KG1 (cell line): ENCODE results near the gene SPPL3.
"Not testable (repeated sequence)": the region's sequence is repeated elsewhere in the genome, so short reads cannot be mapped to it uniquely, and the experiment has no call there.

Experiments used
- DNase-seq: peaks from one replicate; lab custom pipeline; 2025; lab: John Stamatoyannopoulos, UW

The SPPL3 gene

GRCh38 chr12:120904197-120904773 lies at the start of gene SPPL3:
Gene SPPL3 (minus strand): TSS chr12:120904358. CDS start chr12:120903867, 491 bp downstream.
- DNase-seq, result peak; percentile 67

- no peak for DNase-seq
These were observed 46.6 kb upstream of the SPPL3 start for GRCh38 chr12:120950807-120951206.

GRCh38 chr12:120950260-120950799 lies 46.2 kb upstream of the SPPL3 start:
- DNase-seq, result not testable (repeated sequence)

- not testable (repeated sequence) for DNase-seq
These were observed 41.4 kb upstream of the SPPL3 start for GRCh38 chr12:120945516-120945915.

- peak; percentile 7 for DNase-seq
These were observed 40.6 kb upstream of the SPPL3 start for GRCh38 chr12:120944645-120945217.

- DNase-seq, result no peak
These were observed 39.3 kb upstream of the SPPL3 start for GRCh38 chr12:120943482-120943881.

GRCh38 chr12:120941846-120942405 lies 37.8 kb upstream of the SPPL3 start:
- DNase-seq, result no peak

GRCh38 chr12:120941412-120941811 lies 37.3 kb upstream of the SPPL3 start:
- DNase-seq, result no peak

GRCh38 chr12:120940799-120941198 lies 36.6 kb upstream of the SPPL3 start:
- no peak for DNase-seq

- DNase-seq, result no peak
These were observed 35.8 kb upstream of the SPPL3 start for GRCh38 chr12:120940006-120940405.

- DNase-seq, result no peak
These were observed 35.4 kb upstream of the SPPL3 start for GRCh38 chr12:120939523-120939922.

GRCh38 chr12:120938496-120938895 lies 34.3 kb upstream of the SPPL3 start:
- no peak for DNase-seq

GRCh38 chr12:120936197-120936596 lies 32.0 kb upstream of the SPPL3 start:
- no peak for DNase-seq

- DNase-seq, result no peak
These were observed 29.6 kb upstream of the SPPL3 start for GRCh38 chr12:120933786-120934185.

GRCh38 chr12:120932956-120933526 lies 28.9 kb upstream of the SPPL3 start:
- DNase-seq, result no peak

- DNase-seq, result no peak
These were observed 27.9 kb upstream of the SPPL3 start for GRCh38 chr12:120932058-120932457.

GRCh38 chr12:120930032-120930431 lies 25.9 kb upstream of the SPPL3 start:
- DNase-seq, result no peak

- DNase-seq, result no peak
These were observed 24.9 kb upstream of the SPPL3 start for GRCh38 chr12:120928864-120929652.

- no peak for DNase-seq
These were observed 21.8 kb upstream of the SPPL3 start for GRCh38 chr12:120925740-120926563.

GRCh38 chr12:120922279-120922678 lies 18.1 kb upstream of the SPPL3 start:
- DNase-seq, result no peak

- DNase-seq, result no peak
These were observed 17.5 kb upstream of the SPPL3 start for GRCh38 chr12:120921637-120922036.
